Osteocyte (in vitro differentiated cells): ENCODE data around the gene CNTFR. TPM values are rescaled to one million over a fixed set of nuclear protein-coding genes. Genes with fewer than 3 reads are reported as not detected.

Source experiments
- DNase-seq: peaks from one replicate; pipeline ENCODE4 v3.0.0; 2021; ENCODE audit warnings: mixed read lengths; ENCODE audit not compliant: unreplicated experiment; ENCODE audit errors: extremely low spot score
- H3K27ac Mint-ChIP-seq: one replicate; pipeline ENCODE4 v1.8.0; 2021; ENCODE audit warnings: mild to moderate bottlenecking, mixed read lengths; ENCODE audit not compliant: unreplicated experiment
- H3K27me3 Mint-ChIP-seq: one replicate; pipeline ENCODE4 v1.8.0; 2021; ENCODE audit warnings: mixed read lengths; ENCODE audit not compliant: unreplicated experiment
- H3K36me3 Mint-ChIP-seq: one replicate; pipeline ENCODE4 v1.8.0; 2021; ENCODE audit warnings: mixed read lengths; ENCODE audit not compliant: unreplicated experiment
- H3K4me1 Mint-ChIP-seq: one replicate; pipeline ENCODE4 v1.8.0; 2021; ENCODE audit warnings: mixed read lengths; ENCODE audit not compliant: unreplicated experiment
- H3K4me3 Mint-ChIP-seq: one replicate; pipeline ENCODE4 v1.8.0; 2021; ENCODE audit warnings: mild to moderate bottlenecking, moderate library complexity, mixed read lengths; ENCODE audit not compliant: unreplicated experiment
- H3K9me3 Mint-ChIP-seq: one replicate; pipeline ENCODE4 v1.8.0; 2021; ENCODE audit warnings: mixed read lengths; ENCODE audit not compliant: unreplicated experiment
- CTCF ChIP-seq: fragments of 200-600 bp; sonication (generic); IDR thresholded peaks from 2 replicates; pipeline ENCODE4 v1.5.0; 2021; ENCODE audit warnings: antibody characterized with exemption, mild to moderate bottlenecking, moderate library complexity
- total RNA-seq: library from RNA; stranded (reverse); gene quantifications from 2 replicates; pipeline ENCODE4 v1.2.1, GENCODE V29; 2021

The CNTFR gene
- total RNA-seq, 1 donor from 2014 or later, result not detected

GRCh38 chr9:34585946-34586669 is 3.4 kb downstream of the CNTFR start:
- no peak for DNase-seq
- H3K27me3 Mint-ChIP-seq, result peaks cover 80% of the 10 kb centered on the region

GRCh38 chr9:34584970-34585369 is 4.6 kb downstream of the CNTFR start:
- no peak overlapping the region for H3K4me3 Mint-ChIP-seq
- H3K27ac Mint-ChIP-seq, result no peak overlapping the region
- H3K36me3 Mint-ChIP-seq, result no peaks in the 10 kb centered on the region
- TF ChIP-seq CTCF, result no peak
- no peaks in the 10 kb centered on the region for H3K9me3 Mint-ChIP-seq
- peaks cover 10% of the 10 kb centered on the region for H3K4me1 Mint-ChIP-seq
- no peak for DNase-seq
- peaks cover 84% of the 10 kb centered on the region for H3K27me3 Mint-ChIP-seq

More at GRCh38 chr9:34585946-34586669, 3.4 kb downstream of the CNTFR start:
- TF ChIP-seq CTCF, result no peak
- Mint-ChIP-seq H3K9me3 (no peaks in the 10 kb centered on the region), H3K4me3 (no peak overlapping the region), H3K27ac (no peak overlapping the region), H3K36me3 (no peaks in the 10 kb centered on the region), H3K4me1 (peaks cover 17% of the 10 kb centered on the region)

- H3K36me3 Mint-ChIP-seq, result no peaks in the 10 kb centered on the region
- H3K4me1 Mint-ChIP-seq, result peaks cover 3% of the 10 kb centered on the region
- no peaks in the 10 kb centered on the region for H3K9me3 Mint-ChIP-seq
- no peak for DNase-seq
- H3K27me3 Mint-ChIP-seq, result peaks cover 84% of the 10 kb centered on the region
- H3K27ac Mint-ChIP-seq, result no peak overlapping the region
- no peak overlapping the region for H3K4me3 Mint-ChIP-seq
- TF ChIP-seq CTCF, result no peak
Observed at GRCh38 chr9:34582787-34583186, 6.7 kb downstream of the CNTFR start.

- Mint-ChIP-seq H3K4me3 (no peak overlapping the region), H3K9me3 (no peaks in the 10 kb centered on the region), H3K36me3 (no peaks in the 10 kb centered on the region), H3K4me1 (peaks cover 10% of the 10 kb centered on the region), H3K27me3 (peaks cover 82% of the 10 kb centered on the region), H3K27ac (no peak overlapping the region)
- no peak for DNase-seq
- TF ChIP-seq CTCF, result no peak
Observed at GRCh38 chr9:34581318-34581717, 8.2 kb downstream of the CNTFR start.

- H3K9me3 Mint-ChIP-seq, result no peaks in the 10 kb centered on the region
- TF ChIP-seq CTCF, result no peak
- H3K27me3 Mint-ChIP-seq, result peaks cover 80% of the 10 kb centered on the region
- DNase-seq, result no peak
- peaks cover 10% of the 10 kb centered on the region for H3K4me1 Mint-ChIP-seq
- H3K27ac Mint-ChIP-seq, result no peak overlapping the region
- H3K36me3 Mint-ChIP-seq, result no peaks in the 10 kb centered on the region
- H3K4me3 Mint-ChIP-seq, result no peak overlapping the region
Observed at GRCh38 chr9:34580358-34580757, 9.2 kb downstream of the CNTFR start.
